Astrocyte (in vitro differentiated cells and primary cell): ENCODE results near the gene SLC30A4.

Source experiments
- EZH2 ChIP-seq: IDR thresholded peaks from 2 replicates; pipeline ENCODE4 v1.6.1; 2012; ENCODE audit warnings: mild to moderate bottlenecking, low read length, inconsistent platforms; ENCODE audit not compliant: insufficient read depth
- TF ChIP-seq, protein P1 (sequence below): IDR thresholded peaks from 2 replicates; pipeline ENCODE4 v1.5.1; 2011; ENCODE audit warnings: low read depth, mild to moderate bottlenecking, inconsistent platforms, low read length, moderate library complexity; ENCODE audit not compliant: insufficient read depth

DNA sequence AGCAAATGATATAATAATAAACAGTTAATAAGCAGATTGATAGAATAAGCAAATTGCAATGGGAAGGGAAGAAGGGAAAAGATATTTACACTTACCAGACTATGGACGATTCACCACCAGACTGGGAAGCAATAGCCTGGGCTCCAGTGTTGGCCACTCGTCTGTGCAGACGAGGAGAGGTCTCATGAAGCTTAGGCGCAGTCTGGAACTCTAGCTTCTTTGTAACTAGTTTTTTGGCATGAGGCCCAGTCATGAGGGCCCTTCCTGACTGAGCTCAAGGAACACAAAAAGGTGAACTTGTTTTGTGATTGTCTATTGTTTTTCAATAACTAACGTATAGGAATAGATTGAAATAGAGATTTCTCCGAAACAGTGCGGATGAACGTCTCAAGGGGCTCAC is 80.9 kb downstream of the SLC30A4 start:
- no peak for TF ChIP-seq EZH2
- TF ChIP-seq, protein P1, sequence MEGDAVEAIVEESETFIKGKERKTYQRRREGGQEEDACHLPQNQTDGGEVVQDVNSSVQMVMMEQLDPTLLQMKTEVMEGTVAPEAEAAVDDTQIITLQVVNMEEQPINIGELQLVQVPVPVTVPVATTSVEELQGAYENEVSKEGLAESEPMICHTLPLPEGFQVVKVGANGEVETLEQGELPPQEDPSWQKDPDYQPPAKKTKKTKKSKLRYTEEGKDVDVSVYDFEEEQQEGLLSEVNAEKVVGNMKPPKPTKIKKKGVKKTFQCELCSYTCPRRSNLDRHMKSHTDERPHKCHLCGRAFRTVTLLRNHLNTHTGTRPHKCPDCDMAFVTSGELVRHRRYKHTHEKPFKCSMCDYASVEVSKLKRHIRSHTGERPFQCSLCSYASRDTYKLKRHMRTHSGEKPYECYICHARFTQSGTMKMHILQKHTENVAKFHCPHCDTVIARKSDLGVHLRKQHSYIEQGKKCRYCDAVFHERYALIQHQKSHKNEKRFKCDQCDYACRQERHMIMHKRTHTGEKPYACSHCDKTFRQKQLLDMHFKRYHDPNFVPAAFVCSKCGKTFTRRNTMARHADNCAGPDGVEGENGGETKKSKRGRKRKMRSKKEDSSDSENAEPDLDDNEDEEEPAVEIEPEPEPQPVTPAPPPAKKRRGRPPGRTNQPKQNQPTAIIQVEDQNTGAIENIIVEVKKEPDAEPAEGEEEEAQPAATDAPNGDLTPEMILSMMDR, result no peak
